GM18861 (cell line): ENCODE measurements around the gene GTF2H4.
"Not testable (repeated sequence)": the region's sequence is repeated elsewhere in the genome, so short reads cannot be mapped to it uniquely, and the experiment has no call there.

Source experiments
- ATAC-seq: cut with Tn5 transposase; IDR thresholded peaks from one replicate; pipeline ENCODE4 v1.9.1; 2021; ENCODE audit not compliant: unreplicated experiment

GTF2H4 gene

GRCh38 chr6:30893666-30894065 is 14.3 kb upstream of the GTF2H4 start:
- no peak for ATAC-seq

- no peak for ATAC-seq
Observed at GRCh38 chr6:30894381-30894780, 13.6 kb upstream of the GTF2H4 start.

- ATAC-seq, result no peak
Observed at GRCh38 chr6:30894935-30895334, 13.1 kb upstream of the GTF2H4 start.

GRCh38 chr6:30895343-30895742 is 12.7 kb upstream of the GTF2H4 start:
- ATAC-seq, result no peak

- ATAC-seq, result no peak
Observed at GRCh38 chr6:30896541-30896940, 11.5 kb upstream of the GTF2H4 start.

GRCh38 chr6:30897882-30898281 is 10.1 kb upstream of the GTF2H4 start:
- no peak for ATAC-seq

- ATAC-seq, result no peak
Observed at GRCh38 chr6:30898750-30899360, 9.2 kb upstream of the GTF2H4 start.

- no peak for ATAC-seq
Observed at GRCh38 chr6:30900863-30901417, 7.1 kb upstream of the GTF2H4 start.

- ATAC-seq, result no peak
Observed at GRCh38 chr6:30901436-30901835, 6.6 kb upstream of the GTF2H4 start.

GRCh38 chr6:30902196-30902595 is 5.8 kb upstream of the GTF2H4 start:
- ATAC-seq, result not testable (repeated sequence)

- ATAC-seq, result no peak
Observed at GRCh38 chr6:30902709-30903108, 5.3 kb upstream of the GTF2H4 start.

GRCh38 chr6:30903236-30903635 is 4.8 kb upstream of the GTF2H4 start:
- ATAC-seq, result no peak

- ATAC-seq, result not testable (repeated sequence)
Observed at GRCh38 chr6:30907290-30907757, 683 bp upstream of the GTF2H4 start.

- no peak for ATAC-seq
Observed at GRCh38 chr6:30908700-30909099, 693 bp downstream of the GTF2H4 start.

- not testable (repeated sequence) for ATAC-seq
Observed at GRCh38 chr6:30910473-30910872, 2.5 kb downstream of the GTF2H4 start.

- no peak for ATAC-seq
Observed at GRCh38 chr6:30912746-30913520, 4.9 kb downstream of the GTF2H4 start.

- no peak for ATAC-seq
Observed at GRCh38 chr6:30913721-30914075, 5.7 kb downstream of the GTF2H4 start.

- peak; percentile 70 for ATAC-seq
Observed at GRCh38 chr6:30914076-30914853, 6.3 kb downstream of the GTF2H4 start, which contains the start of gene VARS2. Gene VARS2, plus strand, starts transcription at chr6:30914238. Its CDS starts 599 bp downstream, at chr6:30914837.

- ATAC-seq, result no peak
Observed at GRCh38 chr6:30914854-30915590, 7.0 kb downstream of the GTF2H4 start.

- no peak for ATAC-seq
Observed at GRCh38 chr6:30915591-30915946, 7.6 kb downstream of the GTF2H4 start.

- no peak for ATAC-seq
Observed at GRCh38 chr6:30917041-30917440, 9.0 kb downstream of the GTF2H4 start.
